DMS53 (cell line): ENCODE measurements around the gene CYP19A1.

Experiments
- DNase-seq: peaks from one replicate; lab custom pipeline; 2025; lab: John Stamatoyannopoulos, UW

CYP19A1 gene

DNA sequence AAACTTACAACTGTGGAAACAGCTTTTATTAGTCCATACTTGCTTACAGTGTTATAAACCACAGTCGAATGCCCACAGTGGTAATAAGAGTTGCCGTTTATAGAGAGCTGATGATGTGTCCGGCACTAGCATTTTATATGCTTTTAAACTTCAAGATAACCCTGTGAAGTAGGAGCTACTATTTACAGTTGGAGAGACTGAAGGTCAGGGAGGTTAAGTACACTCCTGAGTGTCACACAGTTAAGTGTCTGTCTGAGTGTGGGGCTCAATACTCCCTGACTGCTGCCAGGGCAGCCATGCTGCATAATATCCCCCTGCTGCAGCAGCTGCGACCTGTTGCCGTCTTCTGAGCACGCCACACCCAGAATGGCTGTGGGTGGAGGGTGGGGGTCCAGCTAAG lies 153.8 kb downstream of the CYP19A1 start:
- DNase-seq, result no peak

DNA sequence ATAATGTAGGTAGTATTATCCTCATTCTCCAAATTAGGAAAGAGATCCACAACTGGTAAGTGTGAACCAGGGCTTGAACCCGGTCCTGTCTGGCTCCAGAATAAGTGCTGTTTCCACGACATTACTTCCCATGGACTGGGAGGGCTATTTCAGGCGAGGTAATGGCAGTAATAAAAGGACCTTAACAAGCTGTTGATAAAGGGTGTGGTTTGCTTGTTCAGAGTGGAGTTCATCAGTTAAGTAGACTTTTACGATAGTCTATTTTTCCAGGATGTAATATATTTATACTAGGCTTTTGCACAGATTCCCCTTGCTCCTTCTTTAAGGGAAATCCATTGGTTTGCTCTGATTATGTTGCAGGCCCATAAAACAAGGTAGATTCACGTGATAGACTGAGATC lies 155.3 kb downstream of the CYP19A1 start:
- DNase-seq, result no peak

DNA sequence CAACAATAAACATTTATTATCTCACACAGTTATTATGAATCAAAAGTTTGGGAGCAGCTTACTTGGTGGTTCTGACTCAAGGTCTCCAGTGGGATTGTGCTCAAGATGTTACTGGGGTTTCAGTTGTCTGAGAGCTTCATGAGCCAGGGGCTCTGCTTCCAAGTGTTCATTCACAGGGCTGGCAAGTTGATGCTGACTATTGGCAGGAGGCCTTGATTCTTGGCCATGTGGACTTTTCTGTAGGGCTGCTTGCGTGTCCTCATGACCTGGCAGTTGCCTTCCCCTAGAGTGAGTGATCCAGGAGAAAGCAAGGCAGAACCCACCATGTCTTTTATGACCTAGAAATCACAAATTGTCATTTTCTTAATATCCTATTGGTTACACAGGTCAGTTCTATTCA lies 156.5 kb downstream of the CYP19A1 start:
- DNase-seq, result no peak

- no peak for DNase-seq
Measured at GRCh38 chr15:51181221-51181620, 157.2 kb downstream of the CYP19A1 start.

GRCh38 chr15:51180534-51180933 lies 157.9 kb downstream of the CYP19A1 start:
- no peak for DNase-seq

GRCh38 chr15:51180011-51180410 lies 158.4 kb downstream of the CYP19A1 start:
- no peak for DNase-seq

DNA sequence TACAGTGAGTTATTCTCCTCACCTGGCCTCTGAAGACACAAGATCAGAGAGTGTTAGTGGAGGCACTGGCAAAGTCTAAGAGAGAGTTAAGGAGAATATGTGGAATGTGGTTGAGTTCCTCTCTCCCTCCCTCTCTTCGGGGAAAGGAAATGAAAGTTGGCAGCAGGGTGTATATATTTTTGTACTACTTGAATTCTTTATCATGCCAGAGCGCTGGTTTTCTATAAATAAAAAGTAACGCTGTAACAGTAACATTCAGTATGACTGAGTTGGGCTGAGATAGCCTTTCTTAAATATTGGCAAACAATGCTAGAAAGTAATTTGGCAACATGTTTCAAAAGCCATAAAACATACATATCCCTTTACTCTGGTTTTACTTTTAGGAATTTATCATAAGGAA lies 166.2 kb downstream of the CYP19A1 start:
- DNase-seq, result no peak

DNA sequence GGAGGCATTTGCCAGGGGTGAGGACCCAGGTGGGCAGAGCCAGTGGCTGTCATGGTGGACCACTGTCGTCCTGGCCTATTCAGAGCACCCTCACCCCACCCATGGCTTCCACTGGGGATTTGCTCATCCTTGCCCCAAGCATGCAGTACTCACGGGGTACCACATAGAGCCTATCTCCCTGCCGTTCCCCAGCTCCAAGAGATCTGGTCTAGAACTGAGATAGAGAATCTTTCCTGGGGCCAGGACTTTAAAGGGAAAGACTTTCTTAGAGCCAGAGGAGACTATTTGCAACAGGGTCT lies 166.8 kb downstream of the CYP19A1 start:
- no peak for DNase-seq

GRCh38 chr15:51170882-51171633 lies 167.3 kb downstream of the CYP19A1 start:
- DNase-seq, result no peak

DNA sequence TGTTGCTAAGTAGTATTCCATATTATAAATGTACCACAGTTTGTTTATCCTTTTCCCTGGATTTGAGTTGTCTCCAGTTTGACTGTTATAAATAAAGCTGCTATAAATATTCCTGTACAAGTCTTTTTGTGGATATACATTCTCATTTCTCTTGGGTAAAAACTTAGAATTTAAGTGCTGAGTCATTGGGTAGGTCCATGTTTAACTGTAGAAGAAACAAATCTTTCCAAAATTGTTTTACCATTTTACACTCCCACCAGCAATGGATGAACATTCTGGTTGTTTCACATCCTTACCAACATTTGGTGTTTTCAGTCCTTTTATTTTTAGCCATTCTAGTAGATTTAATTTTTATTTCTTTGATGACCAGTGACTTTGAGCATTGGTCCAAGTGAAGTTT lies 169.7 kb downstream of the CYP19A1 start:
- no peak for DNase-seq

DNA sequence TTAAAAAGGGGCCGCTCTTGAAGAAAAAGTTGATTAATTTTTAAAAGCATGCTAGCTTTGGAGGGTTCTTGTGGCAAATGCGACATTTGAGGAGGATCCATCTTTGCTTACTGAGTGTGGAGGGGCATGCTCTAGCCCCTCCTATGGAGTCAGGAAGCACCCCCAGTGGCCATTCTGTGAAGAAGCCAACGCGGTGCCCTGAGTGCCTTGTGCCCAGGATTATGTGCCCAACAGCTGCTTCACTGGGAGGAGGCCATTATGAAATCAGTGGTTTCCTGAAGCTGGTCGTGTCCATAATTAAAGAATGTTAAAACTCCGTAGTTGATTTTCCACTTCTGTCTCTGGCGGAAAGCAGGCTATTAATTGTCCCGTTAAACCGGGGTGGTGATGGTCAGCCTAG lies 174.6 kb downstream of the CYP19A1 start:
- DNase-seq, result no peak

GRCh38 chr15:51162865-51163762 lies 175.3 kb downstream of the CYP19A1 start:
- DNase-seq, result peak; percentile 66

- DNase-seq, result no peak
Measured at GRCh38 chr15:51161491-51162220, 176.7 kb downstream of the CYP19A1 start.

DNA sequence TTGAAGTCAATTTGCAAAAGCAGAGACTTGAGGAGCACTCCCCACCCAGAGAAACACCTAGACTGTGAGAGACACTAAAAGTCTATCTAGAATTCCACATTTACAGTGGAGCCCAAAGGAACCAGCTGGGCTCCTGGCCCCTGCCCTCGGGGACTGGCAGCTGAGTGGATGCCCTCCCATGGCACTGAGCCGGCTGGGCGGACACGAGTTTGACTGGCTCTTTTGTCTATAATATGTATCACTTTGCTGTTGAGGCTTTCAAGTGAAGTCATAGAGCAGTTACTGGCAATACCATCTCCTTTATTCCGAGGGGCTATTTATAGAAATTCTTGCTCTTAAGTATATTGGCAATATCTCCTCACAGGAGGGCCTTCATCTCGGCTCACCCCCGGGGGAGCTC lies 177.9 kb downstream of the CYP19A1 start:
- no peak for DNase-seq
